Esophagus (tissue), 2 donors: Measurements from ENCODE around the gene MED10. TPM values are rescaled to one million over a fixed set of nuclear protein-coding genes. Genes with fewer than 3 reads are reported as not detected.

Source experiments
- H3K27ac ChIP-seq, 2 donors: one replicate each; pipeline ENCODE4 v1.5.1; 2013; ENCODE audit warnings: low read depth in 2 of 2, mild to moderate bottlenecking in 2 of 2, inconsistent platforms in 1 of 2, low read length in 1 of 2, moderate library complexity in 1 of 2
- H3K27me3 ChIP-seq, 2 donors: one replicate each; pipeline ENCODE4 v1.6.1; 2013; ENCODE audit warnings: low read length in 2 of 2, control low read depth in 1 of 2, mild to moderate bottlenecking in 1 of 2; ENCODE audit not compliant: insufficient read depth in 2 of 2, control insufficient read depth in 1 of 2
- H3K36me3 ChIP-seq, 2 donors: one replicate each; pipeline ENCODE4 v1.6.1; 2013; ENCODE audit warnings: low read length in 1 of 2; ENCODE audit not compliant: control insufficient read depth in 2 of 2, insufficient read depth in 2 of 2
- H3K4me1 ChIP-seq, 2 donors: one replicate each; pipeline ENCODE4 v1.6.1; 2013; ENCODE audit warnings: low read length in 1 of 2; ENCODE audit not compliant: control insufficient read depth in 2 of 2, insufficient read depth in 2 of 2
- H3K4me3 ChIP-seq, 2 donors: one replicate each; pipeline ENCODE4 v1.5.1; 2013; ENCODE audit warnings: low read length in 2 of 2, mild to moderate bottlenecking in 2 of 2, low read depth in 1 of 2, moderate library complexity in 1 of 2
- H3K9me3 ChIP-seq, 2 donors: one replicate each; pipeline ENCODE4 v1.6.1; 2013; ENCODE audit warnings: mild to moderate bottlenecking in 2 of 2, low read depth in 1 of 2, low read length in 1 of 2, moderate library complexity in 1 of 2; ENCODE audit not compliant: control insufficient read depth in 2 of 2, insufficient read depth in 1 of 2
- WGBS, 2 donors: extraction: QIAGEN DNeasy Blood & Tissue Kit; methylation state at CpG; one replicate each; pipeline ENCODE4 v1.1.7; 2013; 5-methylcytosine and 5-hydroxymethylcytosine counted together
- polyA plus RNA-seq, 2 donors: library from polyadenylated mRNA; stranded (reverse); fragments of 200-250 nt; gene quantifications; one replicate each; pipeline ENCODE4 v1.2.3, GENCODE V29; 2013
- donor health status: healthy with polysubstance abuse.
- donor health status: Bipolar disorder and iron deficiency.

Gene MED10
- 10 to 100 TPM; 25.6 to 34.4 TPM for polyA plus RNA-seq

GRCh38 chr5:6377905-6378765, at the start of gene MED10:
TSS of gene MED10 (minus strand) at chr5:6378547. CDS start at chr5:6378483, 64 bp downstream.
- peaks cover 3 to 16% of the 10 kb centered on the region in 2 donors for H3K36me3 ChIP-seq
- no peaks in the 10 kb centered on the region for H3K9me3 ChIP-seq
- WGBS, 2 donors, result 0 to 1% methylated on average over 58 to 60 of the region's 60 CpGs
- peak within 1 kb of the TSS; percentile 85 to 94 for H3K27ac ChIP-seq
- H3K4me1 ChIP-seq, result peaks cover 2 to 8% of the 10 kb centered on the region in 2 donors
- peak within 1 kb of the TSS; percentile 91 to 99 for H3K4me3 ChIP-seq
- H3K27me3 ChIP-seq, result no peaks in the 10 kb centered on the region

- Histone ChIP-seq H3K9me3 (no peaks in the 10 kb centered on the region), H3K4me3 (no peak overlapping the region), H3K27me3 (no peaks in the 10 kb centered on the region), H3K4me1 (no peaks in the 10 kb centered on the region), H3K27ac (no peak overlapping the region), H3K36me3 (no peaks in the 10 kb centered on the region)
- 71 to 75% methylated on average over 4 of the region's 4 CpGs for WGBS, 2 donors
These were observed 49.3 kb upstream of the MED10 start for GRCh38 chr5:6427694-6428093.

DNA sequence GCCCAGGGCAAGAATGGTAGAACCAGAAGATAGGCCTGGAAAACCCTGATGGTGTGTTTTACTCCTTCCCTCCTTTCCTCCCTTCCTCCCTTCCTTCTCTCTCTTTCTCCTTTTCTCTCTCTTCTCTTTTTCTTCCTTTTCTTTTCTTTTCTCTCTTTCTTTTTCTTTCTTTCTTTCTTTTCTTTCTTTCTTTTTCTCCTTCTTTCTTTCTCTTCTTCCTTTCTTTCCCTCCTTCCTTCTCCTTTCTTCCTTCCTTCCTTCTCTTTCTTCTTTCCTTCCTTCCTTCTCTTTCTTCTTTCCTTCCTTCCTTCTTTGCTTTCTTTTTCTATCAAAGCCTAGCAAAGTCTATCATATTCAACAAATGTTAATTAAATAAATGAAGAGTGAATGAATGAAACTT, 46.4 kb upstream of the MED10 start:
- no peaks in the 10 kb centered on the region for H3K27me3 ChIP-seq
- H3K27ac ChIP-seq, result no peak overlapping the region
- no peaks in the 10 kb centered on the region for H3K36me3 ChIP-seq
- H3K9me3 ChIP-seq, result no peaks in the 10 kb centered on the region
- H3K4me3 ChIP-seq, result no peak overlapping the region
- no peaks in the 10 kb centered on the region for H3K4me1 ChIP-seq

DNA sequence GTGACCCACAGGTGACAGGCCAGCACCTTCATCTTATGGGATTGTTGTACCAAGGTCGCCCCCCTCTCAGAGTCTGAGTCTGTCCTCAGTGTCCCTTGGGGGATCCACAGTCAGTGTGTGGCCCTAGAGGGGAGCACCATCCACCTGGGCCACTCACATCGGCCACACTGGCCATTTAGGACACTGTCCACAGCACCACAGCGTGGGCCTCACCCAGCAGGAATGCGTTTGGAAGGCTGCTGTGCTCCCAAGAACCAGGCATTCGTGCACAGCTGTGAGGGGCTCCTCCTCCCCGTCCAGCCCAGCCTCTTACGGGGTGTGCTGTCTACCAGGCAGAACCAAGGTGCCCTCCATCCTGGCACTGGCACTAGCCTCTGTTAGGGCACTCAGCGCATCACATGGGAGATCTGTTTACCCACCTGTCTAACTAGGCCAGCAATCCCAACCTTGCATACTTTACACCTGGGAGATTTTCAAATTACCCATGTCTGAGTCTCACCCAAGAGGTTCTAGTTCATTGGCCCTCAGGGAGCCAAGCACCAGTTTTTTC, 45.8 kb upstream of the MED10 start:
- WGBS, 2 donors, result 80 to 87% methylated on average over 8 of the region's 8 CpGs
- no peak overlapping the region for H3K27ac ChIP-seq

DNA sequence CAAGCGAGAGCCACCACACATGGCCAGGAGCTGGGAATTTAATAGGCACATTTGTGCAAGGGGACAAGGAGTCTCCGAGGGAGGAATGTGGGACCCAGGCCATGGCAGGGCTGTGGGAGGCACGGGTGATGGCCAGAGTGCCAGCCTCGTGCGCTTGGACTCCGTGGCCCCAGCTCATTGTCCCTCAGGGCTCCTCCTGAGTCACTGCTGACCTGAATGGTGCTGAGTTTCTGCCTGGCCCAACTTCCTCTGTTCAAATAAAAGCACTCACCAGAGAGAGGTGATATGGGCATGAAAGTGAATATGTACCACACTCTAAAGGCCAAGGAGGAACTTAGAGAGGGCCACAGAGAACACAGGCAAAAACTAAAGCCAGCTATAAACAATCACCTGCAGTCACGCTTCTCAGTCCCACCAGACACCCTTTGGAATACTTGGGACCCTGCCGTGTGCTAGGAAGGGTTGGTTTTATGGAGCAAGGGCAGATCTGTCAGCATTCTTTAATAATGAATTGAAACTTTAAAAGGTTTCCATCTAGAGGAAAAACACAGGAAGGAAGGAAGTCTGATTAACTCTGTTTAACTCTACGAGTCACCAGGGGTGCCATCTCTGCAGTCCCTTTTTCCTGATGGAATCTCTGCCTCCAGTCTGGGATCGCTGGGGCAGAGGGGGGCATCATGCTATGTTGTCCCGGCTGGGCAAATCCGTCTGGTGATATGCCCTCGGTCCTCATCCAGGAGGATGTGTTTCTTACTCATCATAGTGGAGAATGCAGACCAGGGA, 45.2 kb upstream of the MED10 start:
- Histone ChIP-seq H3K4me1 (no peaks in the 10 kb centered on the region), H3K27me3 (no peaks in the 10 kb centered on the region), H3K36me3 (no peaks in the 10 kb centered on the region), H3K27ac (no peak overlapping the region), H3K4me3 (no peak overlapping the region), H3K9me3 (no peaks in the 10 kb centered on the region)
- WGBS, 2 donors, result 70 to 73% methylated on average over 13 of the region's 13 CpGs

More for the DNA sequence above, 45.8 kb upstream of the MED10 start:
- no peaks in the 10 kb centered on the region for H3K9me3 ChIP-seq
- H3K4me1 ChIP-seq, result no peaks in the 10 kb centered on the region
- no peak overlapping the region for H3K4me3 ChIP-seq
- H3K36me3 ChIP-seq, result no peaks in the 10 kb centered on the region
- H3K27me3 ChIP-seq, result no peaks in the 10 kb centered on the region

GRCh38 chr5:6419340-6419852, 41.0 kb upstream of the MED10 start:
- H3K27me3 ChIP-seq, result no peaks in the 10 kb centered on the region
- no peaks in the 10 kb centered on the region for H3K36me3 ChIP-seq
- peaks cover 0 to 2% of the 10 kb centered on the region in 2 donors for H3K9me3 ChIP-seq
- no peak overlapping the region for H3K4me3 ChIP-seq
- no peaks in the 10 kb centered on the region for H3K4me1 ChIP-seq
- 21% methylated on average over 8 of the region's 8 CpGs for WGBS, 2 donors
- H3K27ac ChIP-seq, result no peak overlapping the region

- Histone ChIP-seq H3K4me1 (no peaks in the 10 kb centered on the region), H3K27ac (no peak overlapping the region), H3K9me3 (peaks cover 0 to 2% of the 10 kb centered on the region in 2 donors), H3K4me3 (no peak overlapping the region), H3K27me3 (no peaks in the 10 kb centered on the region), H3K36me3 (no peaks in the 10 kb centered on the region)
- 66 to 67% methylated on average over 3 of the region's 3 CpGs for WGBS, 2 donors
These were observed 40.4 kb upstream of the MED10 start for GRCh38 chr5:6418679-6419276.

DNA sequence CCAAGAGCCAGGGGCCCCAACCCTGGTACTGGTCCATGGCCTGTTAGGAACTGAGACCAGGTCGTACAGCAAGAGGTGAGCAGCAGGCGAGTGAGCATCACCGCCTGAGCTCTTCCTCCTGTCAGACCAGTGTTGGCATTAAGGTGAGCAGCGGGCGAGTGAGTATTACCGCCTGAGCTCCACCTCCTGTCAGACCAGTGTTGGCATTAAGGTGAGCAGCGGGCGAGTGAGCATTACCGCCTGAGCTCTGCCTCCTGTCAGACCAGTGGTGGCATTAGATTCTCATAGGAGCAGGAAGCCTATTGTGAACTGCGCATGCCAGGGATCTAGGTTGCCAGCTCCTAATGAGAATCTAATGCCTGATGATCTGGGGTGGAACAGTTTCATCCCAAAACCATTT, 39.3 kb upstream of the MED10 start:
- 96 to 99% methylated on average over 10 of the region's 10 CpGs for WGBS, 2 donors
- Histone ChIP-seq H3K27ac (no peak overlapping the region), H3K9me3 (peaks cover 0 to 2% of the 10 kb centered on the region in 2 donors), H3K4me3 (no peak overlapping the region), H3K36me3 (no peaks in the 10 kb centered on the region), H3K4me1 (no peaks in the 10 kb centered on the region), H3K27me3 (no peaks in the 10 kb centered on the region)

DNA sequence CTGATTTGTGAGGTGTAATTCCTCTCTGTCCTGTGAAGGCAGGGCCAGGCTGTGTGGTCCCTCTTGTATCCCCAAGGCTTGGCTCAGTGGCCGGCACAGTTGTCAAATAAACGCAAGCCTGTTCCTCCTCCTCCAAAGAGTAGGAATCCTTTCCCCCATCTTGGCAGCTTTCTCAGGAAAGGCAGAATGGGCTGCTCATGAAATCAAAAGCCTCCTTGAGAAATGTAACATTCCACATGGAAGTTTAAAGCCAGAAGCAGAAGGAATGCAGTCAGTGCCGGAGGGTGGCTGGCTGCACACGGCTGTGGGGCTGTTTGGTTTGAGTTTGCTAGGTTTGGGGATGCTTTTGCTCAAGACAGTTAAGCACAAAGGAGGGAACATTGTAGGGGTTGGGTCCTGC, 34.5 kb upstream of the MED10 start:
- Histone ChIP-seq H3K9me3 (no peaks in the 10 kb centered on the region), H3K36me3 (no peaks in the 10 kb centered on the region), H3K4me1 (no peaks in the 10 kb centered on the region), H3K27ac (no peak overlapping the region), H3K27me3 (no peaks in the 10 kb centered on the region), H3K4me3 (no peak overlapping the region)
- WGBS, 2 donors, result 62 to 66% methylated on average over 4 of the region's 4 CpGs
